K562 (cell line): ENCODE results near the gene PELI2.

Experiments used
- BMI1 ChIP-seq: fragments of 150-350 bp; IDR thresholded peaks from 2 replicates; pipeline ENCODE4 v1.6.1; 2014; ENCODE audit warnings: low read length
- DPF2 ChIP-seq: fragments of 450-650 bp; IDR thresholded peaks from 2 replicates; pipeline ENCODE4 v1.6.1; 2016
- MEF2A ChIP-seq: IDR thresholded peaks from 2 replicates; pipeline ENCODE4 v1.6.1; 2011; ENCODE audit warnings: low read depth, mild to moderate bottlenecking, low read length, moderate library complexity; ENCODE audit not compliant: control insufficient read depth
- MEIS2 ChIP-seq: fragments of 450-650 bp; IDR thresholded peaks from 2 replicates; pipeline ENCODE4 v1.6.1; 2014; ENCODE audit warnings: mild to moderate bottlenecking; ENCODE audit not compliant: partially characterized antibody
- POLR2AphosphoS5 ChIP-seq: IDR thresholded peaks from 2 replicates; pipeline ENCODE4 v1.6.1; 2011; ENCODE audit warnings: mild to moderate bottlenecking, low read depth, low read length, moderate library complexity; ENCODE audit not compliant: control insufficient read depth, insufficient read depth

DNA sequence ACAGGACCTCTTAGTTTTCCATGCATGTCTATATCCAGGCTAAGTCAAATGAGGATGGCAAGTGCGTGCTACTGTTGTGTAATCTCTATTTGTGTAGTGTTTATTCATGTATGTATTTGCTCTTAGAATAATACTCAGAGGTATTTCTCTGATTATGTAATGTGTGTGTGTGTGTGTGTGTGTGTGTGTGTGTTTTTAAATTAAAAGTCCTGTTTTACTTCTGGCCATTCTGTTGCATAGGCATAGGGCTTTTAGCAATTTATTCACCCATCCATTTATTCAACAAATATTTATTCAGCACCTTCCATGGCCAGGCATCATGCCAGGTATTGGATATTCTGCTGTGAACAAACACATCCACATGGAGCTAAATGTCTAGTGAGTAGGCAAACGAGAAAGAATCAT is 63.5 kb downstream of the PELI2 start:
- no peak for TF ChIP-seq MEF2A
- TF ChIP-seq MEIS2, result no peak
- TF ChIP-seq DPF2, result no peak
- no peak for TF ChIP-seq POLR2AphosphoS5
- TF ChIP-seq BMI1, result no peak
